ENCODE results near the gene METAP1.
"Not testable (repeated sequence)": the region's sequence is repeated elsewhere in the genome, so short reads cannot be mapped to it uniquely, and the experiment has no call there.

METAP1 gene

DNA sequence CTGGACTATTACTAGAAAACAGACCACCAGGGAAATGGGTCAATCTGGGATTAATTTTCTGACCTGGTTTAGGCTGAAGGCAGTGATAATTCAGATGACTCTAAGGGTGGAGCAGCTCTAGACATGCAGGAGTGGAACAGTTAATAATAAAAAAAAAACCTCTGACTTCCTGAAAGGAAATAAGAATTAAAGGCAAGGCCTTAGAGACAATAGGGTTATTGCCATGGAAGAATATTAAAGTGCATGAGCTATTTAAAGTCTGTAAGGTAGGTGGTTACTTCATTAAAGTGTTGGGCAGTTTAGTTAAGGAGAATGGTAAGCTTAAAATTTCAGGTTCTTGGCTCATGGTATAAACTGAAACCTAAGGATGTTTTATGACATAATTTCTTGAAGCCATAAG, 107.6 kb downstream of the METAP1 start:
- no peak for DNase-seq
- no peaks in the 10 kb centered on the region for H3K9me2 ChIP-seq (replicated peaks; ENCODE audit: insufficient read depth, low read length)
- no peak overlapping the region for H3K4me3 ChIP-seq (ENCODE audit: low read length)
- no peak overlapping the region for H3K9ac ChIP-seq (ENCODE audit: low read length)
- H3K4me1 ChIP-seq (ENCODE audit: low read length): no peaks in the 10 kb centered on the region
- H3K27ac ChIP-seq (ENCODE audit: low read length): no peak overlapping the region
- no peak overlapping the region for H2AFZ ChIP-seq (ENCODE audit: low read length)
- no peaks in the 10 kb centered on the region for H3K9me3 ChIP-seq (replicated peaks; ENCODE audit: insufficient read depth, low read length)
- H3K27me3 ChIP-seq (replicated peaks; ENCODE audit: insufficient read depth, low read length): no peaks in the 10 kb centered on the region
- H4K20me1 ChIP-seq (ENCODE audit: insufficient read depth, low read length): no peaks in the 10 kb centered on the region
- TF ChIP-seq EZH2phosphoT487 (IDR thresholded peaks at IDR 0.05; ENCODE audit: low read length) (no peak), EZH2 (optimal IDR thresholded peaks at IDR 0.05; ENCODE audit: low read depth, low read length) (no peak)
- TF ChIP-seq, protein P1, sequence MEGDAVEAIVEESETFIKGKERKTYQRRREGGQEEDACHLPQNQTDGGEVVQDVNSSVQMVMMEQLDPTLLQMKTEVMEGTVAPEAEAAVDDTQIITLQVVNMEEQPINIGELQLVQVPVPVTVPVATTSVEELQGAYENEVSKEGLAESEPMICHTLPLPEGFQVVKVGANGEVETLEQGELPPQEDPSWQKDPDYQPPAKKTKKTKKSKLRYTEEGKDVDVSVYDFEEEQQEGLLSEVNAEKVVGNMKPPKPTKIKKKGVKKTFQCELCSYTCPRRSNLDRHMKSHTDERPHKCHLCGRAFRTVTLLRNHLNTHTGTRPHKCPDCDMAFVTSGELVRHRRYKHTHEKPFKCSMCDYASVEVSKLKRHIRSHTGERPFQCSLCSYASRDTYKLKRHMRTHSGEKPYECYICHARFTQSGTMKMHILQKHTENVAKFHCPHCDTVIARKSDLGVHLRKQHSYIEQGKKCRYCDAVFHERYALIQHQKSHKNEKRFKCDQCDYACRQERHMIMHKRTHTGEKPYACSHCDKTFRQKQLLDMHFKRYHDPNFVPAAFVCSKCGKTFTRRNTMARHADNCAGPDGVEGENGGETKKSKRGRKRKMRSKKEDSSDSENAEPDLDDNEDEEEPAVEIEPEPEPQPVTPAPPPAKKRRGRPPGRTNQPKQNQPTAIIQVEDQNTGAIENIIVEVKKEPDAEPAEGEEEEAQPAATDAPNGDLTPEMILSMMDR (IDR thresholded peaks at IDR 0.05; ENCODE audit: low read length): no peak
- no peaks in the 10 kb centered on the region for H3F3A ChIP-seq (ENCODE audit: insufficient read depth, low read length)
- H3K79me2 ChIP-seq (ENCODE audit: low read length): no peaks in the 10 kb centered on the region
- H3K4me2 ChIP-seq (ENCODE audit: low read depth, low read length): no peak overlapping the region
- no peaks in the 10 kb centered on the region for H3K36me3 ChIP-seq (replicated peaks; ENCODE audit: insufficient read depth, low read length)

DNA sequence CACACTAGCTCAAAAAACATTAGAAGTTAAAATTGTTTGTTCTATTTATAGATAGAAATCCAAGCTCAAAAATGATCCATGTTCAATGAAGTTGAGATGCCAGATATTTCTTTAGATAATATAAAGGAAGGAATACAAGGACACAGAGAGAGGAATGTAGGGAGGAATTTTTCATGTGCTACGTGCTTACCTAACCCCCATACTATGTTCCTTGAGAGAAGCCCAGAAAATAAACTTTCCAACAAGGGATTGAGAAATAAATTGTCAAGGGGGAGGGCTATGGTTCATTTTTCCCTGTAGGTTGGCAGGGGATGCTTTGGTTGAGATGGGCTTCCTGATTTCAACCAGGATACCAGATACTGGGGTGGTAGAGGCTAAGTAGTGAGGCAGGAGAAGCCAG, 108.6 kb downstream of the METAP1 start:
- Histone ChIP-seq H3K9me3 (replicated peaks; ENCODE audit: insufficient read depth, low read length) (no peaks in the 10 kb centered on the region), H4K20me1 (ENCODE audit: insufficient read depth, low read length) (no peaks in the 10 kb centered on the region), H3K9ac (ENCODE audit: low read length) (no peak overlapping the region), H3K27me3 (replicated peaks; ENCODE audit: insufficient read depth, low read length) (no peaks in the 10 kb centered on the region), H3K79me2 (ENCODE audit: low read length) (no peaks in the 10 kb centered on the region), H3K27ac (ENCODE audit: low read length) (no peak overlapping the region), H3K4me1 (ENCODE audit: low read length) (no peaks in the 10 kb centered on the region), H3K4me3 (ENCODE audit: low read length) (no peak overlapping the region), H3K36me3 (replicated peaks; ENCODE audit: insufficient read depth, low read length) (no peaks in the 10 kb centered on the region), H3F3A (ENCODE audit: insufficient read depth, low read length) (no peaks in the 10 kb centered on the region), H3K9me2 (replicated peaks; ENCODE audit: insufficient read depth, low read length) (no peaks in the 10 kb centered on the region), H2AFZ (ENCODE audit: low read length) (no peak overlapping the region), H3K4me2 (ENCODE audit: low read depth, low read length) (no peak overlapping the region)
- TF ChIP-seq, protein P1 (IDR thresholded peaks at IDR 0.05; ENCODE audit: low read length): no peak
- TF ChIP-seq EZH2 (optimal IDR thresholded peaks at IDR 0.05; ENCODE audit: low read depth, low read length) (no peak), EZH2phosphoT487 (IDR thresholded peaks at IDR 0.05; ENCODE audit: low read length) (no peak)
- DNase-seq: no peak

DNA sequence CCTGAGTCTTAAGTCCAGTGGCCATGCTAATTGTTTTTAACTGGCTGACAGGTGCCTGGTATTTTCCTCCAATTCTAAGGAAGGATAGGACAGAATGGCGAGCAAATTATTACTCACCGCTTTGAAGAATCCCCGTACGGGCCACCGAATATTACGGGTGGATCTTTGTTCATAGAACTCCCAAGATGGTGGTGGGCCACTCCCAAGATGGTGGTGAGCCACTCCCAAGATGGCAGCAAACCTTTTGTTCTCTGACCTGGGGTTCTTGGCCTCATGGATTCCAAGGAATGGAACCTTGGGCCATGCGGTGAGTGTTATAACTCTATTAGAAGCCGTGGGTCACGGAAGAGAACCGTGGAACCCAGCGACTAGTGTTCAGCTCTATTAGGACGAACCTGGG, 113.8 kb downstream of the METAP1 start:
- H3F3A ChIP-seq (ENCODE audit: insufficient read depth, low read length); H3K27me3 ChIP-seq (replicated peaks; ENCODE audit: insufficient read depth, low read length): not testable (repeated sequence)

More for the DNA sequence above, 113.8 kb downstream of the METAP1 start:
- not testable (repeated sequence) for H3K9me3 ChIP-seq (replicated peaks; ENCODE audit: insufficient read depth, low read length); H4K20me1 ChIP-seq (ENCODE audit: insufficient read depth, low read length); H3K36me3 ChIP-seq (replicated peaks; ENCODE audit: insufficient read depth, low read length); H2AFZ ChIP-seq (ENCODE audit: low read length); H3K4me1 ChIP-seq (ENCODE audit: low read length); H3K4me3 ChIP-seq (ENCODE audit: low read length); H3K9ac ChIP-seq (ENCODE audit: low read length); H3K79me2 ChIP-seq (ENCODE audit: low read length); DNase-seq; H3K27ac ChIP-seq (ENCODE audit: low read length); H3K9me2 ChIP-seq (replicated peaks; ENCODE audit: insufficient read depth, low read length); H3K4me2 ChIP-seq (ENCODE audit: low read depth, low read length)
